ENCODE results near the gene CCDC12. TPM values are rescaled to one million over a fixed set of nuclear protein-coding genes. Genes with fewer than 3 reads are reported as not detected.

The CCDC12 gene
- polyA plus RNA-seq, 4 donors: 59.7 to 84.5 (median 76.0) TPM

DNA sequence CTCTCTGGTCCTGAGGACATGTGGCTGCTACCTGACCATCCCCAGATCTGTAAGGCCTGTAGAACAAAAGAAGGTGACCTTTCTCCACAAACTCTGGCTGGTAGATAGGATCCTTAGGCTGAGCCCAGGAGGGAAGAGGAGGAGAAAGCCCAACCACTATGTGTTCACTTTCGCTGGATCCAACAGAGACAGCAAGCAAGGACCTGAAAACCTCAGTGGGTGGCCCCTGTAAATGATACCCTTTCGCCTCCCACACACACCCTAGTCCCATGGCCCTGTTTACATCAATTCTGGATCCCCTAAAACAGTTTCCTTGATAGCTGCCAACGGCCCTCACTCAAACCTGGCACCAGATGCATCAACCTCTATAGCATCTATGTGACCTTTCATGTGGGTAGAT lies 22.4 kb downstream of the CCDC12 start:
- Histone ChIP-seq H3K4me1 (ENCODE audit: control insufficient read depth in 3 of 3, insufficient read depth in 2 of 3, low read depth in 1 of 3, low read length in 2 of 3) (peaks cover 24 to 66% (median 51%) of the 10 kb centered on the region in 3 donors), H3K36me3 (ENCODE audit: control insufficient read depth in 3 of 3, insufficient read depth in 2 of 3, low read depth in 1 of 3, low read length in 3 of 3) (peaks cover 0 to 23% (median 0%) of the 10 kb centered on the region in 3 donors), H3K4me3 (ENCODE audit: low read depth in 1 of 3, low read length in 3 of 3) (no peak overlapping the region), H3K27ac (ENCODE audit: low read depth in 1 of 3, low read length in 2 of 3) (peak overlapping the region in 1 of 3 donors; percentile 61), H3K27me3 (ENCODE audit: control insufficient read depth in 3 of 3, insufficient read depth in 3 of 3, low read length in 3 of 3) (no peaks in the 10 kb centered on the region), H3K9me3 (ENCODE audit: control insufficient read depth in 2 of 2, insufficient read depth in 1 of 2, low read depth in 1 of 2, low read length in 1 of 2) (no peaks in the 10 kb centered on the region)
- DNase-seq: no peak
- 53 to 76% (median 62%) methylated on average over 3 of the region's 3 CpGs for WGBS, 3 donors
- FAIRE-seq: no peak

GRCh38 chr3:46953234-46954010 lies 23.1 kb downstream of the CCDC12 start:
- H3K27me3 ChIP-seq (ENCODE audit: control insufficient read depth in 3 of 3, insufficient read depth in 3 of 3, low read length in 3 of 3): no peaks in the 10 kb centered on the region
- no peak for FAIRE-seq
- no peaks in the 10 kb centered on the region for H3K9me3 ChIP-seq (ENCODE audit: control insufficient read depth in 2 of 2, insufficient read depth in 1 of 2, low read depth in 1 of 2, low read length in 1 of 2)
- peak overlapping the region in 1 of 3 donors; percentile 61 for H3K27ac ChIP-seq (ENCODE audit: low read depth in 1 of 3, low read length in 2 of 3)
- 63 to 73% (median 67%) methylated on average over 8 of the region's 8 CpGs for WGBS, 3 donors
- no peak overlapping the region for H3K4me3 ChIP-seq (ENCODE audit: low read depth in 1 of 3, low read length in 3 of 3)
- no peak for DNase-seq
- peaks cover 25 to 66% (median 53%) of the 10 kb centered on the region in 3 donors for H3K4me1 ChIP-seq (ENCODE audit: control insufficient read depth in 3 of 3, insufficient read depth in 2 of 3, low read depth in 1 of 3, low read length in 2 of 3)
- peaks cover 0 to 22% (median 0%) of the 10 kb centered on the region in 3 donors for H3K36me3 ChIP-seq (ENCODE audit: control insufficient read depth in 3 of 3, insufficient read depth in 2 of 3, low read depth in 1 of 3, low read length in 3 of 3)

DNA sequence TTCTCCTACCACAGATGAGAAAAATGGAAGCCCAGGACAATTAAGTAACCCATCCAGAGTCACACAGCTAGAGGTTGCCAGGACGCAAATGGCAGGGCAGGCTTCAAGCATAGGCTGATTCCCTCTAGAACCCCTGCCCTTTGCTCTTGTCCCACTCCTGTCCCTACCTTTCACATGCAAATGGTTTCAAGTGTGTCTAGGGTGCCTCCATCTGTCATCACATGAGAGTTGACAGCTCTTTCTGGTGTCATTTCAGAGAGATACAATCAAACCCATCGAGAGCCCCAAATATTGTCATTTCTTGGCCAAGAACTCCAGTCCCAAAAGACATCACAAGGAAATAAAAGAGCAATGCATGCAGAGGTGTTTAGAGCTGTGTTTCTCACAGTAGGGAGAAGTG lies 23.7 kb downstream of the CCDC12 start:
- DNase-seq: no peak
- Histone ChIP-seq H3K27me3 (ENCODE audit: control insufficient read depth in 3 of 3, insufficient read depth in 3 of 3, low read length in 3 of 3) (no peaks in the 10 kb centered on the region), H3K9me3 (ENCODE audit: control insufficient read depth in 2 of 2, insufficient read depth in 1 of 2, low read depth in 1 of 2, low read length in 1 of 2) (no peaks in the 10 kb centered on the region), H3K27ac (ENCODE audit: low read depth in 1 of 3, low read length in 2 of 3) (peak overlapping the region in 1 of 3 donors; percentile 22), H3K4me1 (ENCODE audit: control insufficient read depth in 3 of 3, insufficient read depth in 2 of 3, low read depth in 1 of 3, low read length in 2 of 3) (peaks cover 26 to 66% (median 56%) of the 10 kb centered on the region in 3 donors), H3K4me3 (ENCODE audit: low read depth in 1 of 3, low read length in 3 of 3) (no peak overlapping the region), H3K36me3 (ENCODE audit: control insufficient read depth in 3 of 3, insufficient read depth in 2 of 3, low read depth in 1 of 3, low read length in 3 of 3) (peaks cover 0 to 23% (median 0%) of the 10 kb centered on the region in 3 donors)
- FAIRE-seq: no peak
- 85 to 92% (median 88%) methylated on average over 2 of the region's 2 CpGs for WGBS, 3 donors

DNA sequence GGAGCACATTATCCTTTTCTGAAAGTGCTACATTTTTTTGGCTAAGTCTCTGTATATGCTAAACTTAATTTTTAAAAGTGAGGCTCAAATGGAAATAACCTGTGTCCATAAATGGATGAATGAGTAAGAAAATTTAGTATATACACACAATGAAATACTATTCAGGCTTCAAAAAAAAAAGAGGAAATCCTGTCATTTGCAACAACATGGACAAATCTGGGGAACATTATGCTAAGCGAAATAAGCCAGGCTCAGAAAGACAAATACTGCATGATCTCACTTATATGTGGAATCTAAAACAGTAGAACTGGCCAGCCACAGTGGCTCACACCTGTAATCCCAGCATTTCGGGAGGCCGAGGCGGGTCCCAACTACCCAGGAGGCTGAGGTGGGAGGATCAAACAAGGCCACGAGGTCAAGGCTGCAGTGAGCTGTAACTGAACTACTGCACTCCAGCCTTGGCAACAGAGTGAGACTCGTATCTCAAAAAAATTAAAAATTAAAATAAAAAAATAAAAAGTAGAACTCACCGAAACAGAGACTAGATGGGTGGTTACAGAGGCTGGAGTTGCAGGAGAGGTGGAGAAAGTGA lies 25.8 kb downstream of the CCDC12 start:
- Histone ChIP-seq H3K27me3 (ENCODE audit: control insufficient read depth in 3 of 3, insufficient read depth in 3 of 3, low read length in 3 of 3) (no peaks in the 10 kb centered on the region), H3K4me3 (ENCODE audit: low read depth in 1 of 3, low read length in 3 of 3) (no peak overlapping the region), H3K36me3 (ENCODE audit: control insufficient read depth in 3 of 3, insufficient read depth in 2 of 3, low read depth in 1 of 3, low read length in 3 of 3) (peaks cover 0 to 32% (median 0%) of the 10 kb centered on the region in 3 donors), H3K27ac (ENCODE audit: low read depth in 1 of 3, low read length in 2 of 3) (peak overlapping the region in 2 of 3 donors; percentile 24 to 48), H3K9me3 (ENCODE audit: control insufficient read depth in 2 of 2, insufficient read depth in 1 of 2, low read depth in 1 of 2, low read length in 1 of 2) (no peaks in the 10 kb centered on the region), H3K4me1 (ENCODE audit: control insufficient read depth in 3 of 3, insufficient read depth in 2 of 3, low read depth in 1 of 3, low read length in 2 of 3) (peaks cover 39 to 66% (median 62%) of the 10 kb centered on the region in 3 donors)
- FAIRE-seq (no peak), DNase-seq (no peak)
- WGBS, 3 donors: 66 to 72% (median 67%) methylated on average over 7 of the region's 7 CpGs

DNA sequence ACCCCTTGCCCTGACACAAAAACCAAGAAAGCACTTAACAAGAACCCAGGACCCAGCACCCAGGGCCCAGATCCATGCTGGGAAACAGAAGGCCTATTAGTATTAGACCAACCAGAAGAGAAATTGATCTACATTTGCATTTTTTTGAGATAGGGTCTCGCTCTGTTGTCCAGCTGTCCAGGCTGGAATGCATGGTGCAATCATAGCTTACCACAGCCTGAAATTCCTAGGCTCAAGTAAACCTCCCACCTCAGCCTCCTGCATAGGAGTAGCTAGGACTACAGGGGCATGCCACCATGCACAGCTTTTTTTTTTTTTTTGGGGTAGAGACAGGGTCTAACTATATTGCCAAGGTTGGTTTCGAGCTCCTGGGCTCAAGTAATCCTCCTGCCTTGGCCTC lies 26.4 kb downstream of the CCDC12 start:
- FAIRE-seq (no peak), DNase-seq (no peak)
- Histone ChIP-seq H3K4me3 (ENCODE audit: low read depth in 1 of 3, low read length in 3 of 3) (no peak overlapping the region), H3K9me3 (ENCODE audit: control insufficient read depth in 2 of 2, insufficient read depth in 1 of 2, low read depth in 1 of 2, low read length in 1 of 2) (no peaks in the 10 kb centered on the region), H3K27me3 (ENCODE audit: control insufficient read depth in 3 of 3, insufficient read depth in 3 of 3, low read length in 3 of 3) (no peaks in the 10 kb centered on the region), H3K4me1 (ENCODE audit: control insufficient read depth in 3 of 3, insufficient read depth in 2 of 3, low read depth in 1 of 3, low read length in 2 of 3) (peaks cover 38 to 65% (median 60%) of the 10 kb centered on the region in 3 donors), H3K27ac (ENCODE audit: low read depth in 1 of 3, low read length in 2 of 3) (peak overlapping the region in 2 of 3 donors; percentile 15 to 61), H3K36me3 (ENCODE audit: control insufficient read depth in 3 of 3, insufficient read depth in 2 of 3, low read depth in 1 of 3, low read length in 3 of 3) (peaks cover 0 to 29% (median 0%) of the 10 kb centered on the region in 3 donors)
- WGBS, 3 donors: 89 to 91% (median 90%) methylated on average over 2 of the region's 2 CpGs

GRCh38 chr3:46948830-46949671 lies 27.5 kb downstream of the CCDC12 start:
- no peak for FAIRE-seq
- peak overlapping the region; percentile 95 to 98 (median 98) for H3K27ac ChIP-seq (ENCODE audit: low read depth in 1 of 3, low read length in 2 of 3)

DNA sequence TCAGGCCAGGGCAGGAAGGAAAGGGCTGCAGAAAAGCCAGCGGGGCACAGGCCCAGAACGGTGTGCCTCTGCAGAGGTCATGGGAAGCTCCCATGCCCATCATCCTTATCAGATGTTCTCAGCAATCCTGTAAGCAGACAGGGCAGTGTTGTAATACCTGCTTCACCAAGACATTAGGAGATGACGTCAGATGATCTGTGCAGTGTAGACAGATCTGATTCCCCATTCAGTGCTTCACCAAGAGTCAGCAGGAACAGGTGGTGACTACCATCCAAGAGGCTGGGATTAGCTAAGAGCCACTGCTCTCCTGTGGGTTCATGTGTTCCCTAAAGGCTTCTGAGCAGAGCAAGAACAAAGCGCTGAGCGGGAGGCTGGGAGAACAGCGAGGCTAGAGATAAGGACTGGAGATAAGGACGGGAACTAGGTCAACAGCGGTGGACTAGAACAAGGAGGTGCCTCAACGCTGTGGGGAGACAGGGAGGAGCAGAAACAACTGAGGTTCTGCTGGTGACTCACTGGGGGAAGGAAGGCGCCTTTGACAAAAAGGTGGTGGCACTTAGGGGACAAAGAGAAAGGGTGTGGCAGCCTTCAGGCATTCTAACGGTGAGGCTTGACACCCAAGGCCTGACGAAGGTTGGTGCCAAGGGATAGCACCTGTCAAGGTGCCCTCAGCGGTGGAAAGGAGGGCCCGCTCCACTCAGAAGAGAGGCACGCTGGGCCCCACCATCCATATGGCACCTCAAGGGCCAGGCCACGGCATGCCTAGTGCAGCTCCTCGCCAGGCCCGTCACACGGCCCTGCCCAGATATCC lies 28.4 kb downstream of the CCDC12 start:
- 14 to 44% (median 20%) methylated on average over 18 to 19 of the region's 19 CpGs for WGBS, 3 donors
- Histone ChIP-seq H3K4me1 (ENCODE audit: control insufficient read depth in 3 of 3, insufficient read depth in 2 of 3, low read depth in 1 of 3, low read length in 2 of 3) (peaks cover 49 to 77% (median 56%) of the 10 kb centered on the region in 3 donors), H3K27ac (ENCODE audit: low read depth in 1 of 3, low read length in 2 of 3) (peak overlapping the region; percentile 95 to 98 (median 98)), H3K36me3 (ENCODE audit: control insufficient read depth in 3 of 3, insufficient read depth in 2 of 3, low read depth in 1 of 3, low read length in 3 of 3) (peaks cover 0 to 30% (median 0%) of the 10 kb centered on the region in 3 donors), H3K27me3 (ENCODE audit: control insufficient read depth in 3 of 3, insufficient read depth in 3 of 3, low read length in 3 of 3) (no peaks in the 10 kb centered on the region), H3K4me3 (ENCODE audit: low read depth in 1 of 3, low read length in 3 of 3) (no peak overlapping the region), H3K9me3 (ENCODE audit: control insufficient read depth in 2 of 2, insufficient read depth in 1 of 2, low read depth in 1 of 2, low read length in 1 of 2) (no peaks in the 10 kb centered on the region)
- peak; percentile 94 to 100 for DNase-seq
- FAIRE-seq: no peak

More at GRCh38 chr3:46948830-46949671, 27.5 kb downstream of the CCDC12 start:
- H3K36me3 ChIP-seq (ENCODE audit: control insufficient read depth in 3 of 3, insufficient read depth in 2 of 3, low read depth in 1 of 3, low read length in 3 of 3): peaks cover 0 to 33% (median 0%) of the 10 kb centered on the region in 3 donors
- H3K9me3 ChIP-seq (ENCODE audit: control insufficient read depth in 2 of 2, insufficient read depth in 1 of 2, low read depth in 1 of 2, low read length in 1 of 2): no peaks in the 10 kb centered on the region
- no peaks in the 10 kb centered on the region for H3K27me3 ChIP-seq (ENCODE audit: control insufficient read depth in 3 of 3, insufficient read depth in 3 of 3, low read length in 3 of 3)
- peaks cover 48 to 72% (median 65%) of the 10 kb centered on the region in 3 donors for H3K4me1 ChIP-seq (ENCODE audit: control insufficient read depth in 3 of 3, insufficient read depth in 2 of 3, low read depth in 1 of 3, low read length in 2 of 3)
- WGBS, 3 donors: 9 to 23% (median 14%) methylated on average over 6 of the region's 6 CpGs
- no peak overlapping the region for H3K4me3 ChIP-seq (ENCODE audit: low read depth in 1 of 3, low read length in 3 of 3)
- DNase-seq: peak; percentile 84 to 92

Measured in small intestine (tissue), 7 donors.